Left ventricle myocardium inferior (tissue), 1 donor: ENCODE results near the gene LRRD1. TPM values are rescaled to one million over a fixed set of nuclear protein-coding genes. Genes with fewer than 3 reads are reported as not detected.

Source experiments
- DNase-seq: peaks from one replicate; pipeline ENCODE4 v3.0.0-alpha.2; 2020
- H3K27ac ChIP-seq: fragments of 200-600 bp; replicated peaks from 2 replicates; pipeline ENCODE4 v1.8.0; 2021
- H3K27me3 ChIP-seq: fragments of 200-600 bp; 2 replicates; pipeline ENCODE4 v1.8.0; 2021; ENCODE audit warnings: low read depth
- H3K36me3 ChIP-seq: fragments of 200-600 bp; 2 replicates; pipeline ENCODE4 v1.8.0; 2021
- H3K4me1 ChIP-seq: fragments of 200-600 bp; 2 replicates; pipeline ENCODE4 v1.8.0; 2021
- H3K4me3 ChIP-seq: fragments of 200-600 bp; 2 replicates; pipeline ENCODE4 v1.8.0; 2021; ENCODE audit warnings: mild to moderate bottlenecking, moderate library complexity
- H3K9me3 ChIP-seq: fragments of 200-600 bp; replicated peaks from 2 replicates; pipeline ENCODE4 v1.8.0; 2021
- intact Hi-C: fragments of 100-400 bp; cut with micrococcal nuclease; formaldehyde crosslinking; loops from one replicate; pipeline ENCODE4 v1.11.0; 2022
- total RNA-seq: library from RNA; stranded (reverse); fragmentation: NEBNext Ultra II Directional; extraction: Animal tissue kit (Norgen Biotek cat#: 25700); gene quantifications from one replicate; pipeline ENCODE4 v1.2.1, GENCODE V29; 2021
- TF ChIP-seq, protein P1 (sequence below): fragments of 200-600 bp; IDR thresholded peaks from 2 replicates; pipeline ENCODE4 v1.8.0; 2021; ENCODE audit warnings: antibody characterized with exemption, mild to moderate bottlenecking, borderline replicate concordance
- donor health status: DM: no; HTN: yes; CAD: no; lungs with severe emphysema.

The LRRD1 gene
- total RNA-seq, 1 donor from 2014 or later, result not detected

- DNase-seq, result no peak
- no peaks in the 10 kb centered on the region for H3K4me1 ChIP-seq
- peaks cover 7% of the 10 kb centered on the region for H3K9me3 ChIP-seq
- no peaks in the 10 kb centered on the region for H3K27me3 ChIP-seq
- no peak overlapping the region for H3K4me3 ChIP-seq
- intact Hi-C loops, result no loop called here
- H3K27ac ChIP-seq, result no peak overlapping the region
- TF ChIP-seq, protein P1, sequence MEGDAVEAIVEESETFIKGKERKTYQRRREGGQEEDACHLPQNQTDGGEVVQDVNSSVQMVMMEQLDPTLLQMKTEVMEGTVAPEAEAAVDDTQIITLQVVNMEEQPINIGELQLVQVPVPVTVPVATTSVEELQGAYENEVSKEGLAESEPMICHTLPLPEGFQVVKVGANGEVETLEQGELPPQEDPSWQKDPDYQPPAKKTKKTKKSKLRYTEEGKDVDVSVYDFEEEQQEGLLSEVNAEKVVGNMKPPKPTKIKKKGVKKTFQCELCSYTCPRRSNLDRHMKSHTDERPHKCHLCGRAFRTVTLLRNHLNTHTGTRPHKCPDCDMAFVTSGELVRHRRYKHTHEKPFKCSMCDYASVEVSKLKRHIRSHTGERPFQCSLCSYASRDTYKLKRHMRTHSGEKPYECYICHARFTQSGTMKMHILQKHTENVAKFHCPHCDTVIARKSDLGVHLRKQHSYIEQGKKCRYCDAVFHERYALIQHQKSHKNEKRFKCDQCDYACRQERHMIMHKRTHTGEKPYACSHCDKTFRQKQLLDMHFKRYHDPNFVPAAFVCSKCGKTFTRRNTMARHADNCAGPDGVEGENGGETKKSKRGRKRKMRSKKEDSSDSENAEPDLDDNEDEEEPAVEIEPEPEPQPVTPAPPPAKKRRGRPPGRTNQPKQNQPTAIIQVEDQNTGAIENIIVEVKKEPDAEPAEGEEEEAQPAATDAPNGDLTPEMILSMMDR, result no peak
- peaks cover 66% of the 10 kb centered on the region for H3K36me3 ChIP-seq
Measured at GRCh38 chr7:92121681-92122080, 57.3 kb downstream of the LRRD1 start.

GRCh38 chr7:92119213-92119759, 59.7 kb downstream of the LRRD1 start:
- intact Hi-C loops, result no loop called here
- H3K27ac ChIP-seq, result no peak overlapping the region

DNA sequence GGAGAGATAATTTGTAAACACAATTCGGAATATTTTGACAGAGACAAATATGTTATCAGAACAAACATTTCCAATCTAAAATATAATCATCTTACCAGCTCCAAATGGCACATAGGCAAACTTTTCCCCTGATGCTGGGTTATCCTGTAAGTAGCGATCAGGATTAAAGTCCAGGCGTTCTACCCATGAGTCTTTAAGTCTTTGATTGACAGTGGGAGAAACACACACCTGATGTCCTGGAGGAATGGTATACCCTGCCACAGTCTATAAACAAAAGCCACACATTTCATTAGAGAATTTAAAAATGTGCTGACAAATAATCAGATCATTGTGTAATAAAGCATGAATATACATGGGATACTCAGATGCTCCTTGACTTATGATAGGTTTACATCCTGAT, 62.0 kb downstream of the LRRD1 start:
- intact Hi-C loops, result no loop called here
- Histone ChIP-seq H3K27ac (no peak overlapping the region), H3K4me3 (no peak overlapping the region), H3K9me3 (peaks cover 5% of the 10 kb centered on the region), H3K36me3 (peaks cover 27% of the 10 kb centered on the region), H3K27me3 (no peaks in the 10 kb centered on the region), H3K4me1 (no peaks in the 10 kb centered on the region)
- no peak for DNase-seq
- TF ChIP-seq, protein P1, result no peak

More at GRCh38 chr7:92119213-92119759, 59.7 kb downstream of the LRRD1 start:
- H3K4me3 ChIP-seq, result no peak overlapping the region
- H3K27me3 ChIP-seq, result no peaks in the 10 kb centered on the region
- H3K9me3 ChIP-seq, result peaks cover 7% of the 10 kb centered on the region
- TF ChIP-seq, protein P1, result no peak
- H3K4me1 ChIP-seq, result no peaks in the 10 kb centered on the region
- DNase-seq, result no peak
- H3K36me3 ChIP-seq, result peaks cover 50% of the 10 kb centered on the region

DNA sequence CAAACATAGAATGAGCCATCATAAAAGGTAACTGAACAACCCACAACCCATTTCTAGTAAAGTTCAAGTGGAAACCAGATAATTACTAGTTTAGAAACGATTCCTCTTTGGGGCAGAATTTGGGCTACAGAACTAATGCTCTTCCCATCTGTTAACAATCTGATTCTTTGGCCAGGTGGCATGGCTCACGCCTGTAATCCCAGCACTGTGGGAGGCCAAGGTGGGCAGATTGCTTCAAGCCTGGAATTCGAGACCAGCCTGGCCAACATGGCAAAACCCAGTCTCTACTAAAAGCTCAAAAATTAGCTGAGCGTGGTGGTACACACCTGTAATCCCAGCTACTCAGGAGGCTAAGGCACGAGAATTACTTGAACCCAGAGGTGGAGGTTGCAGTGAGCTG, 63.1 kb downstream of the LRRD1 start:
- intact Hi-C loops, result no loop called here
- H3K27me3 ChIP-seq, result no peaks in the 10 kb centered on the region
- TF ChIP-seq, protein P1, result no peak
- H3K27ac ChIP-seq, result no peak overlapping the region
- no peaks in the 10 kb centered on the region for H3K9me3 ChIP-seq
- H3K36me3 ChIP-seq, result peaks cover 26% of the 10 kb centered on the region
- no peak for DNase-seq
- peaks cover 7% of the 10 kb centered on the region for H3K4me1 ChIP-seq
- no peak overlapping the region for H3K4me3 ChIP-seq

DNA sequence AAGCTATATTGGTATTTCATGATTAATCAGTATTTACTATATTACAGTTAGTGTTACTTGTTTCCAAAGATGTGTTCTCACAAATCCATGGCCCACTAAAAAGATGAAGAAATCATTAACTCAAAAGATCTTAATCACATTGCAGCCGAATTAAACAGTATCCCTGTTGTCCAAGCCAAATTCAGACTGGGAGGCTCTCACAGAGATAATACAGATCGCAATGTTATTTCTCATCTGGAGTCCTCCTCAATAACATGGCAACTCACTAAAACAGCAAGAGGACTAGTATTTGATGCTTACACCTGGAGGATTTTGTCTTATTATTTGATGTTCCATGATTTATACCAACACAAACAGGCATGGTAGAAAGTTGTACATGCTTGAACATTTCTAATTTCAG, 68.1 kb downstream of the LRRD1 start:
- H3K9me3 ChIP-seq, result no peaks in the 10 kb centered on the region
- TF ChIP-seq, protein P1, result no peak
- H3K36me3 ChIP-seq, result peaks cover 55% of the 10 kb centered on the region
- H3K27ac ChIP-seq, result no peak overlapping the region
- H3K4me1 ChIP-seq, result peaks cover 7% of the 10 kb centered on the region
- no peak overlapping the region for H3K4me3 ChIP-seq
- no peaks in the 10 kb centered on the region for H3K27me3 ChIP-seq
- DNase-seq, result no peak
- intact Hi-C loops, result no loop called here
